HG02798 (cell line): Measurements from ENCODE around the gene GPC1.

Experiments
- ATAC-seq: cut with Tn5 transposase; IDR thresholded peaks from one replicate; pipeline ENCODE4 v1.9.1; 2021; ENCODE audit warnings: mild to moderate bottlenecking; ENCODE audit not compliant: unreplicated experiment, poor library complexity

Gene GPC1

DNA sequence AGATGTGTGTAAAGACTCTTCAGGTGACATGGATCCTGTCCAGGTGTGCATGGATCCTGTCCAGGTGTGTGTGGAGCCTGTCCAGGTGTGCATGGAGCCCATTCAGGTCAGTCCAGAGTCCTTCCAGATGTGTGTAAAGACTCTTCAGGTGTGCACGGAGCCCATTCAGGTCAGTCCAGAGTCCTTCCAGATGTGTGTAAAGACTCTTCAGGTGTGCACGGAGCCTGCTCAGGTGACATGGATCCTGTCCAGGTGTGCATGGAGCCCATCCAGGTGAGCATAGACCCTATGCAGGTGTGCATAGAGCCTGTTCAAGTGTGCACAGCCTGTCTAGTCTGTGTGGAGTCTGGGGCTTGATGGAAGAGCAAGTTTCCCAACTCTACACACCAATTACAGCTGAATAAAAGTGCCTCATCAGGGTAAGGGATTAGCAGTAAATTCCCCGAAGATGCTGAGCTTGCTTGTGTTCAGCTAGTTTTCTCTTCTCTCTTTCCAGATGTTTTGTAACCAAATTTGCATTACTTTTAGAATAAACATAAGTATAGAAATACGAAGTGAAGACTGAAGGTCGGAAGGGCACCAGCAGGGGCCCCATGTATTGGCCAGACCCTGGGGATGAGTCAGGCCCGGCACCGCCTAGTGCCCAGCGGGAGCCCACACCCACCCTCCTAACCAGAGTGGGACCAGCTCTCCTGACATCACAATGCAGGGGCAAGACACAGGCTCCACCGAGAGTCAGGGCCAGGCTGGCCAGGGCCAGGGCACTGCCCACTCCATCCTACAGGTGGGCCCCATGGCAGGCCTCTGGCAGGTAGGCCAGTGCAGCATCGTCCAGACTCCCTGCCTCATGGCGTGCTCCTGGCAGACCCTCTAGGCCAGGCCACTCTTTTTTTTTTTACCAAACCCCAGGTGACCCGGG lies 38.6 kb upstream of the GPC1 start:
- no peak for ATAC-seq

- no peak for ATAC-seq
Measured at GRCh38 chr2:240397542-240397916, 37.9 kb upstream of the GPC1 start.

DNA sequence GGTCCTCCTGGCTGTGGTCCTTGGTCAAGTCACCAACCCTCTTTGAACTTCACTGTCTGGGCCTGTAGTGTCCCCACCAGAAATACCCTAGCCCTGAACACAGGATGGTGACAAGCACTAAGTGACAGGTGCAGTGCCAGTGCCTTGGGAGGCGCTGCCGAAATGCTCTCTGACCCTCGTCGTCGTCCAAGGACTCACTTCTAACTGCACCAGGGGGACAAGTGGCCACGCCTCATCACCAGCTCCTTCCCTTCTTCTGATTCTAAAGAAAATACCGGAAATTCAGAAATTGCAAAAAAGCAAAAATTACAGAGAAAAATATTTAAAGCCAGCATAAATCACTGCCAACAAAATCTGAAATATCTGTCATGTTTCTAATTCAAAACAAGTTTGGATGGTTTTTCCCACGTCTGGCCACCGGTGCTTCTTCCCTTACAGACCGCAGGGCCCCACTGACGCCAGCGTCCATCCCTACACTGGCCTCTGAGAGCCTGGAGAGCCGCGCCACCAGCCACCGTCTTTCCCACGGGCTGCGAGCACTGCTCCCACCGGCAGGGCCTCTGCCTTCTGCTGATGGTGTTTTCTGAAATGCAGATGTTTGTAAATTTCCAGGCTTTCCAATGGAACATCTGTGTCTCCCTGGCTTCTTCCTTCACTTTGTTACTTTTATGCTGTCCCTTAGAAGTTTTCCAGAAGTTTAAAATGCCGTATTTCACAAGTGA lies 37.4 kb upstream of the GPC1 start:
- no peak for ATAC-seq

DNA sequence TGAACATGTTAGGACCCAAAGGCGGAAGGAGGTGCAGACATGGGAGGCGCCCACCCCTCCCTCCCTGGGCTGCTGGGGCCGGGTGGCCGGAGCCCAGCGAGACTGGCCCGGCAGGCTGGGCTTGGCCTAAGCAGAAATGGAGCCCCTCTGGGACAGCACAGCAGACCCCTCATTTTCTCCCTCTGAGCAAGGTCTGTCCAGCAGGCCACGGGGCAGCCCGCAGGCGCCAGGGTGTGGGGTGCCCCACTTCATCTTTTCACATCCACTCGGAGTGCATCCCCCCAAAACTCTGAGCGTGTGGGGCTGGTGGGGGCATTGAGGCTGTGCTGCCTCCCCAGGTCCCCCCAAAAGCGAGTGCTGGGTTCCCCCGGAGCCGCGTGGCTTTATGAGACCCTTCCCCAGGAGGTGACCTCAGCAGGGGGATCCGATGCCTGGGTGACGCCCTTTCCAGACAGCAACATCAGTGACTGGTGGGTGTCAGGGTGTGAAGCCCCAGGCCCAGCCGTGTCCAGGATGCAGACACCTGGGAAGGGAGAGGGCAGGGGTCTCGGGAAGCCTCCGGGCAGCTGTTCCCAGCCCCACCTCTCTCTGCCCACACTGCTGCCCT lies 36.7 kb upstream of the GPC1 start:
- ATAC-seq, result no peak

DNA sequence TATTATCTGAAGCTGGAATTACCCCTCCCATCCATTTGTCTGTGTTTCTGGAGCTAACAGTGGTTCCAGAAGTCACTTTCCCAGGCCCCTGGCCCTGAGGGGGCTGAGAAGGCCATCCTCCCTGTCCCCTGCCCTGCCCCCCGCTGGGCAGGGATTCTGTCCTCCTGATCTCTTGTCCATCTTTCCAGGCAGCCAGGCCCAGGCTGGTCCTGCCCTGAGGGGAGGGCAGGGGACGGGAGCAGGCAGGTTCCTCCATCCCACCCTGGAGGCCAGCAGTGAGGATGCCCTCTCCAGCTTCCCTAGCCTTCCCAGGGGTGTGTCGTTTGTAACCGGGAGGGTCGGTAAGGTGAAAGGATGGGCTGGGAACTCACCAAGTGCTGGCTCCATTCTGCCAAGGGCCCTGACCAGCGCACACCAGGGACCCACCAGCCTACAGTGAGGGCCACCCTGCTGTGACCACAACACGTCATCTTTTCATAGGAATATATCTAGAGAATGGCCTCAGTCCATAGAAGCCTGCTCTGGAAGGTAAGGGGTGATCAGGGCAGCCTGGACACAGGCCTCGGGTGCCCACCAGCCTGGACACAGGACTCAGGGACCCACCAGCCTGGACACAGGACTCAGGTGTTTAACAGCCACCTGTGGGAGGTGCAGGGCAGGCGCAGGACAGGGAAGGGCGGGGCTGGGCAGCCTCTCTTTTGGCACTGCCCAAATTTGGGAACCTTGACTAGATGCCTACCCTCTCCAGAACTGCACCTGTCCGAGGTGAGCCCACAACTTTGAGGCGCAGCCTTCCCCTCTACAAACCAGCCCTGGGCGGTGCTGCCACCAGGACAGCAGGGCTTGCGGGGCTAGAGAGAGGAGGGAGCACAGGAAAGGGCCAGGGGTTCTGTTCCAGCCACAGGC lies 35.8 kb upstream of the GPC1 start:
- ATAC-seq, result no peak

DNA sequence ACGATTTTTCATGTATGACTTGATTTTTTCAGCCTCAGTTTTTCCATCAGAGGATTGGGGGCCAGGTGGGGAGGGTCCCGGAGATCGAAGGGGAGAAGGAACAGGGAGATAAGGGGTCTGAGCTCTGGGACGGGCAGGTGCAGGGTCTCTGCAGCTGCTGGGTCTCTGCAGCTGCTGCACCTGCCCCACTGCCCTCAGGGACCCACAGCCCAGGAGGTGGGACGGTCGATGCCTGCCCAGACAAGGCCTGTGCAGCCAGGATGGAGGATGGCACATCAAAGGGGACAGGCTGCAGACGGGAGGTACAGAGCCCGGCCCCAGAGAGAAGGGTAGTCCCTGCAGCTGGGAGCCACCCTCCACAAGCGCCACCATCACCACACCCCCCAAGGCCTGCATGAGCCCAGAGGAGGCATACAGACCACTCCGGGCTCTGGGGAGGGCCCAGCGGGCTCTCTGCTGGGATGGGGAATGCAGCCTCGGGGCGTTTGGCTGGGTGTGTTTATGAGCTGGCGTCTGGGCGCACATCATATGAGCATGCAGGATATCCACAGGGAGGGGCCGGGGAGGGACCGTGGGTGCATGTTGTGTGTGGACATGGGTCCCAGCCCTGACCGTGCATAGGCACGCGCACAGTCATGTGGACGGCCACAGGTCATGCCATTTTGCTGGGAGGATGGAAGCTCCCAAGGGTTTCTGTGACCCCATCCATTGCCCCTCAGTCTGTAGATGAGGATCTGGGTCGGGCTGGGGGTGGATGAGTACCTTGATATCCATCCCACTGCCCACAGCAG lies 34.9 kb upstream of the GPC1 start:
- ATAC-seq, result no peak

DNA sequence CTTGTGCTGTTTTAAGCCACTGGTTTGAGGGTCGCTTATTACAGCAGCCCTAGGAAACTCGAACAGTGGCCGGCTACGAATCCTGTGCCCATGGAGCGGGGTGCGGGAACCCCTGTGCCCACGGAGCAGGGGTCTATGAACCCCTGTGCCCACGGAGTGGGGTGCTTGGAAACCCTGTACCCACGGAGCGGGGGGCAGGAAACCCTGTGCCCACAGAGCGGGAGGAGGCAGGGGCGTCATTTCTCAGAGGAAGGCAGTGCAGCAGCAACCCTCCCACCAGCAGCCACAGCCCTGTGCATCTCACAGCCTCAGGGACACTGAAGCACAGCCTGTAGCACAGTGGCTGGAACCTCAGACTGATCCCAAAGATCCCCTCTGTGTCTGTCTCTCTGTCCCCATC lies 34.2 kb upstream of the GPC1 start:
- ATAC-seq, result no peak

- no peak for ATAC-seq
Measured at GRCh38 chr2:240401781-240402551, 33.5 kb upstream of the GPC1 start.

DNA sequence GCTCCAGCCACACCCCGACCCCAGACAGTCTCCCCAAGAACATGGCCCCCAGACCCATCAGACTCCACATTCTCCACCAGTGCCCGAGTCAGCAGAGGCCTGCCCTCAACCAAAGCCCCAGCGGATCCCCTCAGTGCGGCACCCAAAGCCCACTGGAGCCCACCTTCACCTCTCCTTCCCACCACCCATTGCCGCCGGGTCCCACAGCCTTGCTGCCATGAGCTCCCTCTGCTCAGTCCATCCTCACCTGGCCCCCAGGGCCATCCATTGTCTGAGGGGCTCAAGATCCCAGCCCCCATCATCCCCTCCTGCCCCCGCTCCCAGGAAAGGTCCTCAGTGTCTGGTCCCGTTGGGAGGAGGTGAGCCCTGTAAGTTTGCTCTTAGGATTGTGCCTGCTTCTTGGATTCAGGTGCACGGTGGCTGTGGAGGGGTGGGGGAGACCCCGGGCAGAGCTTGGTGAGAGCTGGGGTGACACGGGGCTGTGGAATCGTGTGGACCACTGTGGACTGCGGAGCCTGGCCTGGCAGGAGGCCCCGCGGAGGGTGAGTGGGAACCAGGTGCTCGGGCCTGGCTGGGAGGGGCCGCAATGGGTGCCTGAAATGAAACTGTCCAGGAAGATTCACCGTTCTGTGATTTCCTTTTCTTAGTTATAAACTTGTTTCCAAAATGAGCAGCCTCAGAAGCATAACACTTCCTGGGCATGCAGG lies 32.7 kb upstream of the GPC1 start:
- ATAC-seq, result no peak

DNA sequence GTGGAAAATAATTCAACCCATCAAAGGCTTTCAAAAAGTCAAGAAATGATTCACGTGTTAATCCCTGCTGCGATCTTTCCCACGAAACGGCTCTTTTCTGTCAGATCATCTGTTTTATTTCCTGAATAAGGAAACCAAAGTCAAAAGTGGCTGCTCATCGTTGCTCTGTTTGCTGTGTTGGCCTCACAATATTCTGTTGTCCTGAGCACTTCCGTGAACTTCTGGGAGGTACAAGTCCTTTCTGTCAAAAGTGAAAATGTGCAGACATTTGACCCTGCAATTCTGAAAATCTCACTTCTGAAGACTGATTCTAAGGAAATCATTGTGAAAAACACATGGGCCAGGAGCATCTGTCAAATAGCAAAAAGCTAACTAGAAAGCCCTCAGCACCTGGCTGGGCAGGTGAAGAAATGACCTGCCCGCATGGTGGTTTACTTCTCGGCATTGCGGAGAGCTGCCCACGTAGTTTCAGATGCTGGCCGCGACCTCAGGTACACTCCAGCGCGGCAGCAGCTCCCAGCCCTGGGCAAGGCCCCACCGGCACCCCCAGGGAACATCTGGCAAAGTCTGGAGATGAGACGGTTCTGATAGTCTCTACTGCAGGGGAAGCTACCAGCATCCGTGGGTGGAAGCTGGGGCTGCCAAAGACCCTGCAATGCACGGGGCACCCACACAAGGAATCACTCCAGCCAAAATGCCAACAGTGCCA lies 31.9 kb upstream of the GPC1 start:
- no peak for ATAC-seq

DNA sequence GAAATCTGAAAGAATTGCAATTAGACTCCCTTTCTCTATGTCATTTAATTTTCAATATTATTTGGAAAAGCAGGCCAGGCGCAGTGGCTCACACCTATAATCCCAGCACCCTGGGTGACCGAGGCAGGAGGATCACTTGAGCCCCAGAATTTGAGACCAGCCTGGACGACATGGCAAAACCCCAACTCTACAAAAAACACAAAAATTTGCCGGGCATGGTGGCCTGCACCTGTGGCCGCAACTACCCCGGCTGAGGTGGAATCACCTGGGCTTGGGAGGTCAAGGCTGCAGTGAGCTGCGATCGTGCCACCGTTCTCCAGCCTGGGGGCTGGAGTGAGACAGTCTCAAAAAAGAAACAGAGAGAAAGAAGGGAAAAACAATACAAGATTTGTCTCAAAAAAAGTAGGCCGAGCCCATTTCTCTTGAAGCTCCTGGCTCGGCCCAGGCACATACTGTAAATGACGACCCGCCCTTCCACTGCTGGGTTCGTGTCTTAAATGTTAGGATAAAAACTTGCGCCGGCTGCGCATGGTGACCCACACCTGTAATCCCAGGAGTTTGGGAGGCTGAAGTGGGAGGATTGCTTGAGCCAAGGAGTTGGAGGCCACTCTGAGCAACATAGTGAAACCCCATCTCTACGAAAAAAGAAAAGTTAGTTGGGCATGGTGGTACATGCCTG lies 31.1 kb upstream of the GPC1 start:
- ATAC-seq, result no peak

- no peak for ATAC-seq
Measured at GRCh38 chr2:240405133-240405532, 30.3 kb upstream of the GPC1 start.

GRCh38 chr2:240405684-240406313 lies 29.7 kb upstream of the GPC1 start:
- no peak for ATAC-seq

- no peak for ATAC-seq
Measured at GRCh38 chr2:240407090-240407489, 28.4 kb upstream of the GPC1 start.

DNA sequence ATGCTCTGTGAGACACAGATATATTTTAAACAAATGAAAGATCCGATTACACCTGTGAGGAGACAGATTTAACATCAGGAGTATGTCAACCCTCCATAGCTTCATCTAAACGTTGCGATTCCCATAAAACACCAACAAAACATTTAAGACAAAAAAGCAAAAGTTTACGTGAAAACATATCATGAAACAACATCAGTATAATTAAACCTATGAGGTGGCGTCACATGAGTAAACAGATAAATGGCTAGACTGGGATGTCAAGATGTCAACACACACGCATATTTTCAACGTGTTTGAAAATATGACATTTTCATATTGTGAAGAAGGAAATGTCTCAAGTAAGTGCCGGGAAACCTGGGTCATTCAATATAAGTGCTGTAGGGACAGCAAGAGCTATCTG lies 25.5 kb upstream of the GPC1 start:
- ATAC-seq, result no peak

DNA sequence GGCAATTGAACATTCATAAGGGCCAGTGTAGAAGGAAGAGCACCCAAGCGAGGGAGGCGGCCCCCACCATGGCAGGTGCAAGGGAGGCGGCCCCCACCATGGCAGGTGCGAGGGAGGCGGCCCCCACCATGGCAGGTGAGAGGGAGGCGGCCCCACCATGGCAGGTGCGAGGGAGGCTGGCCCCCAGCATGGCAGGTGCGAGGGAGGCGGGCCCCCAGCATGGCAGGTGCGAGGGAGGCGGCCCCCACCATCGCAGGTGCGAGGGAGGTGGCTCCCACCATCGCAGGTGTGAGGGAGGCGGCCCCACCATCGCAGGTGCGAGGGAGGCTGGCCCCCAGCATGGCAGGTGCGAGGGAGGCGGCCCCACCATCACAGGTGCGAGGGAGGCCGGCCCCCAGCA lies 24.7 kb upstream of the GPC1 start:
- no peak for ATAC-seq
